H1 (cell line): ENCODE measurements around the gene GAK. TPM values are rescaled to one million over a fixed set of nuclear protein-coding genes. Genes with fewer than 3 reads are reported as not detected.

Experiments used
- CTCF ChIA-PET: fragments of 300-600 bp; sonication (Branson Sonifier 250); formaldehyde crosslinking; loops from one replicate; lab custom pipeline; 2021; ENCODE audit not compliant: partially characterized antibody; lab: Charles Lee
- POLR2A ChIA-PET: fragments of 300-600 bp; sonication (Branson Sonifier 250); formaldehyde crosslinking; loops from one replicate; lab custom pipeline; 2021; ENCODE audit warnings: inconsistent platforms; ENCODE audit not compliant: partially characterized antibody; lab: Charles Lee
- DNase-seq, 2 experiments: peaks; one replicate each; pipeline versions ENCODE4 v3.0.0 to v3.0.0-alpha.2; 2010 to 2022; ENCODE audit warnings: low spot score in 2 of 2, low read depth in 1 of 2, mixed read lengths in 1 of 2
- FAIRE-seq: peaks from 2 replicates; lab custom pipeline; 2011; peaks lifted over from hg19 to GRCh38; lab: Jason Lieb, UNC
- H2AFZ ChIP-seq: 2 replicates; pipeline ENCODE4 v1.8.1; 2012; ENCODE audit warnings: low read length, inconsistent platforms
- H2AK5ac ChIP-seq: 2 replicates; pipeline ENCODE4 v1.6.1; 2013; ENCODE audit warnings: low read depth, low read length
- H2BK120ac ChIP-seq: replicated peaks from 2 replicates; pipeline ENCODE3; 2013; ENCODE audit warnings: low read depth, low read length, inconsistent platforms
- H2BK12ac ChIP-seq: 2 replicates; pipeline ENCODE4 v1.6.1; 2013; ENCODE audit warnings: low read depth, low read length
- H2BK15ac ChIP-seq: 2 replicates; pipeline ENCODE4 v1.6.1; 2013; ENCODE audit warnings: low read length
- H2BK20ac ChIP-seq: 2 replicates; pipeline ENCODE4 v1.6.1; 2013; ENCODE audit warnings: low read length
- H2BK5ac ChIP-seq: 2 replicates; pipeline ENCODE4 v1.6.1; 2013; ENCODE audit warnings: low read depth, low read length
- H3K14ac ChIP-seq: 2 replicates; pipeline ENCODE4 v1.6.1; 2013; ENCODE audit warnings: inconsistent platforms; ENCODE audit not compliant: insufficient read length
- H3K18ac ChIP-seq: 2 replicates; pipeline ENCODE4 v1.6.1; 2013; ENCODE audit warnings: low read length; ENCODE audit errors: extremely low read depth
- H3K23ac ChIP-seq: 2 replicates; pipeline ENCODE4 v1.6.1; 2013; ENCODE audit warnings: inconsistent platforms; ENCODE audit not compliant: insufficient read length
- H3K23me2 ChIP-seq: 2 replicates; pipeline ENCODE4 v1.6.1; 2013; ENCODE audit warnings: low read depth, low read length
- H3K27ac ChIP-seq: 2 replicates; pipeline ENCODE4 v1.6.1; 2011; ENCODE audit warnings: low read depth, low read length, inconsistent platforms
- H3K27me3 ChIP-seq, 4 experiments: replicated peaks in 1 of 4; 1 replicate in 1 of 4; 2 replicates in 3 of 4; pipeline versions ENCODE4 v1.6.1 to v1.8.1; 2011 to 2013; ENCODE audit warnings: low read length in 3 of 4, mild to moderate bottlenecking in 3 of 4, inconsistent platforms in 2 of 4, mixed read lengths in 2 of 4, moderate library complexity in 1 of 4; ENCODE audit not compliant: control insufficient read depth in 3 of 4, insufficient read depth in 3 of 4; ENCODE audit errors: extremely low read depth in 1 of 4
- H3K36me3 ChIP-seq, 4 experiments: 2 replicates each; pipeline versions ENCODE4 v1.6.1 to v1.8.1; 2011 to 2013; ENCODE audit warnings: mild to moderate bottlenecking in 4 of 4, low read length in 3 of 4, moderate library complexity in 2 of 4, control low read depth in 1 of 4, inconsistent platforms in 1 of 4; ENCODE audit not compliant: insufficient read depth in 4 of 4, control insufficient read depth in 2 of 4
- H3K4ac ChIP-seq: replicated peaks from 2 replicates; pipeline ENCODE3; 2013; ENCODE audit warnings: low read length, low read depth, mixed read lengths, inconsistent platforms; ENCODE audit not compliant: insufficient read length
- H3K4me1 ChIP-seq, 4 experiments: replicated peaks in 1 of 4; 1 replicate in 1 of 4; 2 replicates in 3 of 4; pipeline versions ENCODE4 v1.6.1 to v1.8.1; 2011 to 2013; ENCODE audit warnings: low read length in 3 of 4, inconsistent platforms in 2 of 4, mixed read lengths in 1 of 4; ENCODE audit not compliant: insufficient read depth in 4 of 4, control insufficient read depth in 3 of 4
- H3K4me2 ChIP-seq, 2 experiments: 2 replicates each; pipeline versions ENCODE4 v1.6.1 to v1.8.1; 2011 to 2013; ENCODE audit warnings: low read depth in 2 of 2, low read length in 2 of 2, control low read depth in 1 of 2, inconsistent platforms in 1 of 2, mild to moderate bottlenecking in 1 of 2; ENCODE audit not compliant: insufficient read depth in 1 of 2
- H3K4me3 ChIP-seq, 4 experiments: fragments of 200-600, 300-600 bp in 1 of 4; sonication (generic), shearing (Covaris generic), sonication (Bioruptor Twin) in 1 of 4; 2 replicates each; pipeline versions ENCODE4 v1.5.1 to v1.8.1; 2011 to 2016; ENCODE audit warnings: low read length in 4 of 4, low read depth in 3 of 4, control low read depth in 2 of 4, inconsistent platforms in 2 of 4, mild to moderate bottlenecking in 2 of 4, mixed read lengths in 1 of 4, moderate library complexity in 1 of 4; ENCODE audit not compliant: insufficient read depth in 2 of 4; ENCODE audit errors: extremely low read depth in 1 of 4
- H3K56ac ChIP-seq: replicated peaks from 2 replicates; pipeline ENCODE3; 2013; ENCODE audit warnings: low read depth, mild to moderate bottlenecking, mixed read lengths, low read length, inconsistent platforms; ENCODE audit not compliant: insufficient read length
- H3K79me1 ChIP-seq: 2 replicates; pipeline ENCODE4 v1.6.1; 2013; ENCODE audit warnings: low read depth, low read length, control low read depth
- H3K79me2 ChIP-seq, 2 experiments: 2 replicates each; pipeline versions ENCODE4 v1.6.1 to v1.8.1; 2012 to 2013; ENCODE audit warnings: low read length in 2 of 2, mild to moderate bottlenecking in 2 of 2, inconsistent platforms in 1 of 2; ENCODE audit not compliant: insufficient read depth in 2 of 2, control insufficient read depth in 1 of 2
- H3K9ac ChIP-seq, 4 experiments: replicated peaks in 1 of 4; 1 replicate in 1 of 4; 2 replicates in 3 of 4; pipeline versions ENCODE4 v1.6.1 to v1.8.1; 2011 to 2013; ENCODE audit warnings: low read depth in 3 of 4, low read length in 3 of 4, control low read depth in 2 of 4, mild to moderate bottlenecking in 2 of 4, moderate library complexity in 2 of 4, inconsistent platforms in 1 of 4; ENCODE audit errors: extremely low read depth in 1 of 4
- H3K9me3 ChIP-seq, 2 experiments: 2 replicates each; pipeline versions ENCODE4 v1.6.1 to v1.8.1; 2012 to 2013; ENCODE audit warnings: mild to moderate bottlenecking in 2 of 2, moderate library complexity in 2 of 2, control low read depth in 1 of 2, inconsistent platforms in 1 of 2, low read depth in 1 of 2, low read length in 1 of 2, mixed read lengths in 1 of 2; ENCODE audit not compliant: insufficient read depth in 2 of 2
- H4K20me1 ChIP-seq, 2 experiments: replicated peaks in 1 of 2; 2 replicates each; pipeline versions ENCODE3 to v1.8.1; 2011 to 2013; ENCODE audit warnings: inconsistent platforms in 2 of 2, low read length in 2 of 2, mild to moderate bottlenecking in 1 of 2; ENCODE audit not compliant: insufficient read depth in 2 of 2, control insufficient read depth in 1 of 2
- H4K5ac ChIP-seq: 2 replicates; pipeline ENCODE4 v1.6.1; 2013; ENCODE audit warnings: low read length, low read depth, mixed read lengths, inconsistent platforms; ENCODE audit not compliant: insufficient read length
- H4K8ac ChIP-seq: 2 replicates; pipeline ENCODE4 v1.8.0; 2013; ENCODE audit warnings: mild to moderate bottlenecking, moderate library complexity, low read length, inconsistent platforms; ENCODE audit not compliant: insufficient read depth; ENCODE audit errors: extremely low read depth
- H4K91ac ChIP-seq: replicated peaks from 2 replicates; pipeline ENCODE3; 2013; ENCODE audit warnings: low read length, mixed read lengths, inconsistent platforms; ENCODE audit not compliant: insufficient read length
- EZH2 ChIP-seq: fragments of 200-600 bp; sonication (generic); IDR thresholded peaks from 2 replicates; pipeline ENCODE4 v1.7.1; 2012; ENCODE audit warnings: low read depth, mild to moderate bottlenecking, moderate library complexity, low read length, inconsistent platforms; ENCODE audit not compliant: severe bottlenecking
- JUND ChIP-seq: IDR thresholded peaks from 2 replicates; pipeline ENCODE4 v1.6.1; 2011; ENCODE audit warnings: mild to moderate bottlenecking, improper control_type of control experiment, low read length
- WGBS, 2 experiments: shearing (Covaris generic) in 1 of 2; methylation state at CpG; one replicate each; pipeline versions ENCODE4 v1.1.6 to v1.1.7; 2013 to 2015; ENCODE audit warnings: low lambda C conversion rate in 2 of 2, mixed read lengths in 2 of 2, inconsistent platforms in 1 of 2, low coverage in 1 of 2, missing lambda C conversion rate in 1 of 2; ENCODE audit not compliant: insufficient replicate concordance in 2 of 2, insufficient coverage in 1 of 2, insufficient read length in 1 of 2; ENCODE audit errors: extremely low coverage in 1 of 2, missing lambda C conversion rate in 1 of 2; 5-methylcytosine and 5-hydroxymethylcytosine counted together
- polyA plus RNA-seq, 7 experiments: library from polyadenylated mRNA; depleted of rRNA in 3 of 7; stranded (reverse) in 5 of 7; unstranded in 2 of 7; fragments of >200 nt in 5 of 7; fragments of 200-250 nt in 2 of 7; gene quantifications; 1 replicate in 5 of 7; 2 replicates in 1 of 7; 4 replicates in 1 of 7; pipeline versions ENCODE4 v1.2.1 to v1.2.3, GENCODE V29; 2011 to 2013; ENCODE audit warnings: missing spikeins in 2 of 7, mixed read lengths in 2 of 7
- total RNA-seq: library from RNA; stranded (reverse); fragmentation: NEBNext Ultra II Directional; extraction: Animal tissue kit (Norgen Biotek cat#: 25700); gene quantifications from 2 replicates; pipeline ENCODE4 v1.2.1, GENCODE V29; 2021

The GAK gene
- total and polyA plus RNA-seq, 2 of the 8 experiments (the other 6 are each of a cell fraction or from before 2014, with no cell fraction given), result 31.5 to 70.8 TPM

- no peak overlapping the region for H2AK5ac ChIP-seq
- H2BK5ac ChIP-seq, result no peak overlapping the region
- no peak overlapping the region for H2BK12ac ChIP-seq
- no peak overlapping the region for H3K4me3 ChIP-seq
- no peak overlapping the region for H2BK120ac ChIP-seq
- H3K36me3 ChIP-seq, result peaks cover 0 to 8% (median 2%) of the 10 kb centered on the region in 4 experiments; a peak in 2 of 8 replicates
- peaks cover 0 to 4% (median 0%) of the 10 kb centered on the region in 4 experiments; a peak in 2 of 7 replicates for H3K4me1 ChIP-seq
- WGBS, 2 experiments, result 88% methylated on average over 15 of the region's 15 CpGs; no CpG with 5 or more reads in 1 of the 2 experiments
- DNase-seq (no peak), FAIRE-seq (no peak)
- no peak overlapping the region for H3K4me2 ChIP-seq
- H3K23ac ChIP-seq, result no peak overlapping the region
- H2BK20ac ChIP-seq, result no peak overlapping the region
- H3K9me3 ChIP-seq, result no peaks in the 10 kb centered on the region
- TF ChIP-seq EZH2 (no peak), JUND (no peak)
- no peak overlapping the region for H3K14ac ChIP-seq
- no peaks in the 10 kb centered on the region for H3K79me2 ChIP-seq
- no peak overlapping the region for H3K18ac ChIP-seq
- H2AFZ ChIP-seq, result no peak overlapping the region
- H3K56ac ChIP-seq, result no peak overlapping the region
- H3K27ac ChIP-seq, result no peak overlapping the region
- H3K4ac ChIP-seq, result no peak overlapping the region
- H4K20me1 ChIP-seq, result peaks cover 2 to 16% of the 10 kb centered on the region in 2 experiments
- H3K23me2 ChIP-seq, result no peaks in the 10 kb centered on the region
- H2BK15ac ChIP-seq, result no peak overlapping the region
- ChIA-PET CTCF (interaction anchor here (1.0 to 3.7 kb wide), 6 partner anchors 13 to 270 kb away, joined by 3 to 28 read pairs (median 4); no protein-coding TSS in a partner anchor), POLR2A (interaction anchor here (2.0 kb wide), 1 partner anchor 16 kb away, joined by 5 read pairs; no protein-coding TSS in a partner anchor)
- no peak overlapping the region for H4K5ac ChIP-seq
- no peaks in the 10 kb centered on the region for H3K27me3 ChIP-seq
- no peak overlapping the region for H4K8ac ChIP-seq
- no peak overlapping the region for H4K91ac ChIP-seq
- H3K79me1 ChIP-seq, result peaks cover 6% of the 10 kb centered on the region
- no peak overlapping the region for H3K9ac ChIP-seq
Observed at GRCh38 chr4:898123-898522, 34.0 kb downstream of the GAK start.
